H1 (cell line): ENCODE measurements around the gene PTPRR. TPM values are rescaled to one million over a fixed set of nuclear protein-coding genes. Genes with fewer than 3 reads are reported as not detected.

Source experiments
- CHD7 ChIP-seq: fragments of 300-600 bp; sonication (generic); IDR thresholded peaks from 2 replicates; pipeline ENCODE4 v1.7.1; 2012; ENCODE audit warnings: low read length, moderate library complexity, mild to moderate bottlenecking, inconsistent platforms; ENCODE audit not compliant: insufficient replicate concordance
- RXRA ChIP-seq: IDR thresholded peaks from 2 replicates; pipeline ENCODE4 v1.6.1; 2011; ENCODE audit warnings: low read depth, mild to moderate bottlenecking, low read length, moderate library complexity; ENCODE audit not compliant: insufficient read depth
- polyA plus RNA-seq, 7 experiments: library from polyadenylated mRNA; depleted of rRNA in 3 of 7; stranded (reverse) in 5 of 7; unstranded in 2 of 7; fragments of >200 nt in 5 of 7; fragments of 200-250 nt in 2 of 7; gene quantifications; 1 replicate in 5 of 7; 2 replicates in 1 of 7; 4 replicates in 1 of 7; pipeline versions ENCODE4 v1.2.1 to v1.2.3, GENCODE V29; 2011 to 2013; ENCODE audit warnings: missing spikeins in 2 of 7, mixed read lengths in 2 of 7
- total RNA-seq: library from RNA; stranded (reverse); fragmentation: NEBNext Ultra II Directional; extraction: Animal tissue kit (Norgen Biotek cat#: 25700); gene quantifications from 2 replicates; pipeline ENCODE4 v1.2.1, GENCODE V29; 2021

Gene PTPRR
- total and polyA plus RNA-seq, 2 of the 8 experiments (the other 6 are each of a cell fraction or from before 2014, with no cell fraction given), result 0.07 to 0.35 TPM

GRCh38 chr12:70796989-70797388 lies 123.5 kb downstream of the PTPRR start (continued):
- TF ChIP-seq CHD7, result no peak
- TF ChIP-seq RXRA, result no peak
- TF ChIP-seq, all 59 proteins: peak for 0
